Right lung (tissue), 5 donors: Measurements from ENCODE around the gene CEP76. TPM values are rescaled to one million over a fixed set of nuclear protein-coding genes. Genes with fewer than 3 reads are reported as not detected.

Source experiments
- DNase-seq, 2 donors: peaks; one replicate each; pipeline ENCODE4 v3.0.0-alpha.2; 2013
- polyA plus RNA-seq, 5 donors: library from polyadenylated mRNA; unstranded; fragments of 120-200 nt; gene quantifications; one replicate each; pipeline versions ENCODE4 v1.2.1 to v1.2.3, GENCODE V29; 2013; ENCODE audit warnings: inconsistent platforms in 1 of 5, low replicate concordance in 1 of 5; ENCODE audit not compliant: insufficient read length in 5 of 5, insufficient read depth in 1 of 5

The CEP76 gene
- polyA plus RNA-seq, 5 donors = 8.4 to 11.8 (median 11.3) TPM

DNA sequence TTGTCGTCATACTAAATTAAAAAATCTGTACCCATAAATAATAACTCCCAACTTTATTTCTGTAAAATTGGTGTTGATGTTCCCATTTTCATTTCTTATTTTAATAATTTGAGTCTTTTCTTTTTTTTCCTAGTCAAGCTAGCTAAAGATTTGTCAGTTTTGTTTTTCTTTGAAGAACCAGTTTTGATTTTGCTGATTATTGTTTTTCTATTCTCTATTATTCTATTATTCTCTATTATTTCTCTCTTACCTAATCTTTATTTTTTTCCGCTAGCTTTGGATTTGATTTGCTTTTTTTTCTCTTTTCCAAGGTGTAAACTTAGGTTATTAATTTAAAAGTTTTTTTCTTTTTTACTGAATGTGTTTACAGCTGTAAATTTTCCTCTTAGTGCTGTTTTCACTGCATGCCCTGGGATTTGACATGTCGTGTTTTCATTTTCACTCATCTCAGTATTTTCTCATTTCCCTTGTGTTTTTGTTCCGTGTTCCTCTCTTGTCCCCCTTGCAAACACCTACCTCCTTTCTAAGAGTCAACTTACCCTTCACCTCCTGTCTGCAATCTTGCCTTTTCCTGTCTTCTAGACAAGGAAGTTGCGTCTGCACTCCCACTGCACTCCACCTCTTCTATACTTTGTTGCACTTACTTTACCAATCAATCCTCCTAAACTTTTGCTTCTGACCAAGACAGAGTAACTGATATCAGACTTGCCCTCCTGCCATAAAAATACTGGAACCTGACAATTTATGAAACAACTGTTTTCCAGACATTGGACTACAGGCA is 19.2 kb upstream of the CEP76 start:
- no peak for DNase-seq

DNA sequence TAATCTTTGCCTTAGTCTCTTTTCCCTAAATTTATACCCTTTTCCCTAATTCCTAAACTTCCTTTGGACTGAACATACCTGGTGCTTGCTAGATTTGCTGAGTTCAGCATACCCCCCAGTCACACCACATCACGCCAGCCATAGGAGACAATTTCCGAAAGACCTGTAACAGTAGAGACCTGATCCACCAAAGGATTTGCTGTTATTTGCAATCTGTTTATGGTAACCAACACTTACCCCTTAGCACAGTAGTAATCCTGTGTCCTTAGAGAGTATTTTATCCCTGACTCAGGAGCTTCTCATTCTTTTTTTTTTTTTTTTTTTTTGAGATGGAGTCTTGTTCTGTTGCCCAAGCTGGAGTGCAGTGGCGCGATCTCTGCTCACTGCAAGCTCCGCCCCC is 8.9 kb upstream of the CEP76 start:
- DNase-seq = no peak

DNA sequence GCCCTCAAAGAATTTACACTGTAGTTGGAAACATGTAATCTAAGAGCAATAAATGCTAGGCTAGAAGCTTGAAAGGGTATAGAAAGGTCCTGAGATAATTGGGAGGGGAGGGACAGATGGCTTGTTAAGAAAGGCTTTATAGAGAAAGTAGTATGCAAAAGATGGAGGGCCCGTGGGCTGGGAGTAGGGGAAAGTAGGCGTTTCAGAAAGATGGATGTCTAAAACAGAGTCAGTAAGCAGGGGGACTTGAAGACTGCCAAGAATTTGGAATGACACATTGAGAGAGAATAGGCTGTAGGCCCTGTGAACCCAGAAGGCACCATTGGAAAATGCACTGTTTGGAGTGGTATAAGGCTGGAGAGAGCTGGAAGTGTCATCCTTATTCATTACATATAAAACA is 1.1 kb upstream of the CEP76 start:
- no peak for DNase-seq

DNA sequence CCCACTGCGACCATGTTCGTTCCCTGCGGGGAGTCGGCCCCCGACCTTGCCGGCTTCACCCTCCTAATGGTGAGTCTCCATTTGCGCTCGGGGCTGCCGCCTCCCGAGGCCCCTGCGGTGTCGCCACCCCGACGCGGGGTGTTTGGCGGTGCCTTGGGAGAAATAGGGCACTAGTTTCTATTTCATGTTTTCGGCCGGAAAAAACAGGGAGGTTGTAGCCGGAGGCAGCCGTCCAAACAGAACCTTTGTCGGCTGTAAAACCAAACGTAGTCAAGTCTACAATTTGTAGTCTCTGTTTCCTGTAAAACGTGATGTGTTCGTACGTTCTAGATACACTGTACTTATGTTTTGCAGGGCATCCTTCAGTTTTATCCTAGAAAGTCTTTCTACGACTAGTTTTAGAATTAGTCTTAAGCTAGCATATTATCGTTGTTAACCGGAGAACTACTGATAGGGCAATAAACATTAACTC is 609 bp upstream of the CEP76 start:
- no peak for DNase-seq

DNA sequence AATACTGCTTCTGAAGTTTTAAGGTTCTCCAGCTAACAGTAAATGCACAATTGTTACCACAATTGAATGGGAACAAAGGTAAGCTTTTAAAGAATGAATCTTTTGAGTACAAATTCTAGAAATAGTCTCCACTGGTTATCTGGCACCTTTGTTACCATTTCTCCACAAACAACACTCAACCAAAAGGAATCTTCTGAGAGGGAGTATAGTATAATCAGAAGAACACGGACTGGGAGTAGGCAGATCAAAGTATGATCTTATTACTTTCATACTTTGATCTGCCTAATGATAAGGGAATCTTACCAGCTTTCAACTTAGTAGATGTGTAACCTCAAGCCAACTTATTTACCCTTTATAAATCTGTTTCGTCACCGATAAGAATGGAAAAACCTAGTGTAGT is 1.4 kb downstream of the CEP76 start:
- no peak for DNase-seq

GRCh38 chr18:12699747-12700146 is 2.8 kb downstream of the CEP76 start:
- DNase-seq = no peak

- DNase-seq = no peak
Observed at GRCh38 chr18:12694032-12694431, 8.5 kb downstream of the CEP76 start.

- DNase-seq = no peak
Observed at GRCh38 chr18:12692206-12692605, 10.3 kb downstream of the CEP76 start.

DNA sequence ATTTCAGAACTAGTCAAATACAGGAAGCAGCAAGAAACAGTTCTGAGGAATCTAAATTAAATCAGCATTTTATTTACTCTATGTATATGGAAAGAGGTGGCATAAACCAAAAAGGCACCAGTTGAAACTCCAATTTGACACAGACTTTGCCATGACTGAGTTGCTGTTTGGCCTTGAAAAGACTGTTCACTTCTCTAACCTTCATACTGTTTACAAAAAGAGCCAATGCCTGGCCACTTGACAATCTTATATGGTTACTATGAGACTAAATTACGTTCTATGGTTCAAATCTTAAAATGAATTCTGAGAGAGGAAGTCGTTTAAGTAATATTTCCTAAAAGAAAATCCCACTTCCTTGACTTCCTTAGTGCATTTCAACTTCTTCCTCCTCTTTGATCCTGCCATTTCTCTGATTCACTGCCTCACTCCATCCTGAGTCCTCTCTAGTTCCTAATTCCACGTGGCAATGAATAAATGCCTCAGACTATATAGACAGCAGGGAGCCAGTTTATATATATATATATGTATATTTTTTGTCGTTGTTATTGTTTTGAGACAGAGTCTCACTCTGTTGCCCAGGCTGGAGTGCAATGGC is 13.2 kb downstream of the CEP76 start:
- no peak for DNase-seq

- DNase-seq = no peak
Observed at GRCh38 chr18:12686100-12686499, 16.4 kb downstream of the CEP76 start.

DNA sequence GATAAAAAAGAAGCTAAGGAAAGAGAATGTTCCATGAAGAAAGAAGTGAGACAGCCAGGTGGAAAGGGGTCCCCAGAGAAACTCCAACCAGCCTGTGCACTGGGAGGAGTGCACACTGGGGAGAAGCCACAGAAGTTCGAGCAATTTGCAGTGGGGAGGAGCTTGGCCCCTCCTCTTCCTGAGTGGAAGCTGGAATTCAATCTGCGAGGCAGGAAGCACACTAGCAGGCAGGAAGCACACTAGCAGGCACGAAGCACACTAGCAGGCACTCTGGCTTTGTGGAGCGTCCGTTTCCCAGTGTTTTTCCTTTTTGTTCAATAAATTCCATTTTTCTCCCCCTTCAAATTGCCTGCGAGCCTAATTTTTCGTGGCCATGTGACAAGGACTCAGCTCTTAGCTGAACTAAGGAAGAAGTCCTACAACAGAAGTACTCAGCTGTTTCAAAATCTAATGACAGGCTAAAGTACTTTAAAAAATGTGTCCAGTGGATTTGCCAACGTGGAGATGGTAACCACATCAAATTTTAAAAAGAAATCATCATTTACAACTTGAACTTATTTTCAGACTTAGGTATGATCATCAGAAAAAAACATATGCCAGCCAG is 23.2 kb downstream of the CEP76 start:
- DNase-seq = no peak

- DNase-seq = no peak
Observed at GRCh38 chr18:12668041-12668440, 34.5 kb downstream of the CEP76 start.

- DNase-seq = peak; percentile 39 to 63
Observed at GRCh38 chr18:12659904-12660605, 42.5 kb downstream of the CEP76 start.

- DNase-seq = no peak
Observed at GRCh38 chr18:12658426-12659138, 43.9 kb downstream of the CEP76 start.

GRCh38 chr18:12657684-12658425 is 44.7 kb downstream of the CEP76 start, which contains the start of gene SPIRE1:
TSS of gene SPIRE1 (minus strand) at chr18:12658107. CDS start at chr18:12657866, 241 bp downstream.
- peak; percentile 50 to 57 for DNase-seq

GRCh38 chr18:12656938-12657683 is 45.4 kb downstream of the CEP76 start:
- peak; percentile 60 to 70 for DNase-seq

DNA sequence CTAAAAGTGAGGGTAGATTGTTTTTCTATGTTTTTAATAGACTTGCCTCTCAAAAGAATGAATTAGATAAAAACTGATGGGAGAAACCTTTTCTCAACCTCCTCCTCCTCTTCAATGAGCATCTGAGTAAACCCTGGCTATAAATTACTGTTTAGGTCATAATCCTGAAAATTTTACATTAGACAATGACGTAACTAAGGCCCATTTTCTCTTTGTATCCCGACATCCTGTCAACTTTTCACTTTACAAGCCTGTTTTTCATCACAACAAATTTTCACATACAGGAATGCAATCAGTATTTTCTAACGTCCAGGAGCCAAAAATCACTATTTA is 46.0 kb downstream of the CEP76 start:
- no peak for DNase-seq

- no peak for DNase-seq
Observed at GRCh38 chr18:12654971-12655370, 47.6 kb downstream of the CEP76 start.

GRCh38 chr18:12652861-12653401 is 49.6 kb downstream of the CEP76 start:
- no peak for DNase-seq

DNA sequence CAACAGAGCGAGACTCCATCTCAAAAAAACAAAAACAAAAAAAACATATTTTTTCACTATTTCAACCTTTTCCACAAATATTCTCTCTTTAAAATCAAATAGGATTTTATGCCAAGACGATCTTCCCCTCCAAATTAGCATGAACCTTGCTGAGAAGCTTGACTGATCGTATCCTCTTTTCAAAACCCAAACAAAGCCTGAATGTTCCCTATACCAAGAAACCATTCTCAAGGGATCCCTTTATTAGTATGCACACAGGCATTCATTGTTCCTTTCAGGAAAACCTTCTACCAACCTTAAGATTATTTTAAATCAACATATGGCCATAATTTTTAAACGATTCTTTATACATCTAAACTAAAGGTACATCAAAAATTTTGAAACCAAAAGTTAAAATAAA is 50.9 kb downstream of the CEP76 start:
- DNase-seq = no peak
